Measurements from ENCODE around the gene LEMD2.

- TF ChIP-seq EP300 (IDR thresholded peaks at IDR 0.05) (no peak), CTCF (IDR thresholded peaks at IDR 0.05) (no peak), POLR2A (IDR thresholded peaks at IDR 0.05) (no peak), POLR2AphosphoS5 (IDR thresholded peaks at IDR 0.05) (no peak)
Observed at GRCh38 chr6:33777398-33778388, 11.2 kb downstream of the LEMD2 start.

Measured in suprapubic skin (tissue), 4 donors.